ENCODE measurements around the gene ZFYVE19. TPM values are rescaled to one million over a fixed set of nuclear protein-coding genes. Genes with fewer than 3 reads are reported as not detected.

ZFYVE19 gene
- total and polyA plus RNA-seq, 2 of the 4 experiments (the other 2 are of a cell fraction) = 22.6 to 29.6 TPM

DNA sequence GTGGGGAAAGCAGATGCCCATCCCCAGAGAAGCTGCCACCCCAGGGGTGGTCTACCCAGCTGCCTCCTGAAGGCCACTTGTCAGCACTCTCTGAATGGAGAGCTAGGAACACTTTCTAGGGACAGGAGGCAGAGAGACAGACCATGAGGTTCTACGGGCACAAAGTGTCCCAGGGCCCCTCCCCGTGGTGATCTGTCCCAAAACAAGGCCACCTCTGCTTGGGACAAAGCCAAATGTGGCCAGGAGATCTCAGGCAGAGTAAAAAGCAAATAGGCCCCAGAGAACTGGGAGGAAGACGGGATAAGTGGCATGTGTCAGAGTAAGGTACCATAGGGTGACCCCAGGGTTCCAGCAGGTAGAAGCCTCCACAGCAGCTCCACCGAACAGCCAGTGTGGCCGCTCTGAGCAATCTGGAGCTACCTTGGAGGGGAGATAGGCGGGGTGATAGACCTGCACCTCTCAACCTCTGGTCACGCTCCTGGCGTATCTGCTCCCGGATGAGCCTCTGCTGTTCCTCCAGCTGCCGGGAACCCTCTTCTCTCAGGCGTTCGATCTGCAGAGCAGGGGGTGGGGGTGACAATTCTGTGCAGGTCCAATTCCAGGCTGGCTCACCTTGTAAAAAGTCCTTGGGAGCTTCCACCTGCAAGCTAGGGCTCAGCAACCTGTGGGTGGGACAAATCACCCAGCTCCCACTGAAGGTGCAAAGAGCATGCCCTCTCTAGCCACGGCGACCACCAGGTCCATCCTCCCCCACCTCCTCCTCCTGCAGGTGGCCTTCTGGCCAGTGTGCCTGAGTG lies 31.0 kb upstream of the ZFYVE19 start:
- H3K56ac ChIP-seq (ENCODE audit: extremely low read depth, insufficient read depth, low read length) = no peak overlapping the region
- H3K36me3 ChIP-seq (ENCODE audit: control insufficient read depth, insufficient read depth, low read length) = peaks cover 62% of the 10 kb centered on the region
- dilution Hi-C loops (cut with HindIII; ENCODE audit: low sequenced_read_pairs, unreplicated experiment) (no loop called here), intact Hi-C loops (cut with micrococcal nuclease) (no loop called here), in situ Hi-C loops (cut with MboI; ENCODE audit: low sequenced_read_pairs) (no loop called here)
- H2BK20ac ChIP-seq (ENCODE audit: low read depth, low read length) = no peak overlapping the region
- no peaks in the 10 kb centered on the region for H3K4me1 ChIP-seq (ENCODE audit: control insufficient read depth, insufficient read depth, low read length)
- H2AK9ac ChIP-seq (replicated peaks; ENCODE audit: low read depth, low read length, poor library complexity) = no peak overlapping the region
- no peak overlapping the region for H2BK5ac ChIP-seq (ENCODE audit: low read depth, low read length, poor library complexity, severe bottlenecking)
- BruUV-seq (replicated peaks) = no TSS peak
- H3K23ac ChIP-seq (ENCODE audit: low read depth, low read length) = no peak overlapping the region
- H2BK120ac ChIP-seq (ENCODE audit: low read depth, low read length) = no peak overlapping the region
- no peak overlapping the region for H4K5ac ChIP-seq (ENCODE audit: low read depth, low read length)
- no peak for DNase-seq
- peaks cover 0 to 7% of the 10 kb centered on the region in 2 experiments; a peak in 1 of 4 replicates for H3K79me1 ChIP-seq (ENCODE audit: low read depth in 1 of 2, low read length in 2 of 2)
- ATAC-seq (ENCODE audit: low read depth) = no peak
- ChIA-PET CTCF (no interaction called here), POLR2A (ENCODE audit: unreplicated experiment) (no interaction called here)
- no peak overlapping the region for H3K4ac ChIP-seq (ENCODE audit: low read depth, low read length)
- no peaks in the 10 kb centered on the region for H3K9me1 ChIP-seq (ENCODE audit: insufficient read depth, low read length)
- no peak overlapping the region for H3K4me2 ChIP-seq (ENCODE audit: low read depth, low read length)
- H4K91ac ChIP-seq (ENCODE audit: insufficient read depth, low read depth, low read length) = no peak overlapping the region
- H2AFZ ChIP-seq (replicated peaks; ENCODE audit: low read length, poor library complexity) = no peak overlapping the region
- WGBS, 2 experiments (ENCODE audit: extremely low coverage in 2 of 2, insufficient read length in 1 of 2) = 100% methylated on average over 5 of the region's 14 CpGs; no CpG with 5 or more reads in 1 of the 2 experiments
- no peaks in the 10 kb centered on the region for H3K27me3 ChIP-seq (ENCODE audit: control insufficient read depth, insufficient read depth, low read length)
- no peaks in the 10 kb centered on the region for H3K9me3 ChIP-seq (ENCODE audit: control insufficient read depth, insufficient read depth, low read length)
- TF ChIP-seq CEBPB (IDR thresholded peaks at IDR 0.05; ENCODE audit: low read depth, low read length) (no peak), NFE2L2 (IDR thresholded peaks at IDR 0.05; ENCODE audit: low read depth, low read length) (no peak), USF2 (IDR thresholded peaks at IDR 0.05; ENCODE audit: low read depth, low read length) (no peak), MAFK (IDR thresholded peaks at IDR 0.05; ENCODE audit: low read depth, low read length) (no peak), MAZ (IDR thresholded peaks at IDR 0.05; ENCODE audit: borderline replicate concordance, low read depth, low read length) (no peak), RCOR1 (IDR thresholded peaks at IDR 0.05; ENCODE audit: insufficient replicate concordance, low read length) (no peak), MXI1 (IDR thresholded peaks at IDR 0.05; ENCODE audit: borderline replicate concordance, low read depth, low read length) (no peak), RAD21 (IDR thresholded peaks at IDR 0.05; ENCODE audit: low read length) (no peak), FOS (IDR thresholded peaks at IDR 0.05; ENCODE audit: low read depth, low read length) (no peak), CHD1 (IDR thresholded peaks at IDR 0.05; ENCODE audit: low read depth, low read length) (no peak), ELK1 (IDR thresholded peaks at IDR 0.05; ENCODE audit: borderline replicate concordance, low read depth, low read length) (no peak), SMC3 (IDR thresholded peaks at IDR 0.05; ENCODE audit: low read depth, low read length) (no peak), BHLHE40 (IDR thresholded peaks at IDR 0.05; ENCODE audit: low read depth, low read length) (no peak), CTCF (conservative IDR thresholded peaks at IDR 0.05; ENCODE audit: low read depth, low read length) (no peak), POLR2A (IDR thresholded peaks at IDR 0.05; ENCODE audit: low read depth, low read length) (no peak), RFX5 (IDR thresholded peaks at IDR 0.05; ENCODE audit: low read depth, low read length) (no peak)
- no peak overlapping the region for H2BK15ac ChIP-seq (ENCODE audit: low read depth, low read length)
- H3K27ac ChIP-seq (ENCODE audit: insufficient read depth, low read length) = no peak overlapping the region
- no peak overlapping the region for H4K8ac ChIP-seq (ENCODE audit: low read depth in 2 of 2, low read length in 2 of 2)
- no peak overlapping the region for H2AK5ac ChIP-seq (ENCODE audit: low read depth, low read length)
- H3K18ac ChIP-seq (ENCODE audit: low read depth, low read length) = no peak overlapping the region
- H3K4me3 ChIP-seq (ENCODE audit: insufficient read depth, low read depth, low read length) = no peak overlapping the region
- H4K20me1 ChIP-seq (ENCODE audit: insufficient read depth, low read length) = peaks cover 3% of the 10 kb centered on the region; the same call in 1 of the 2 replicates
- no peak overlapping the region for H3K14ac ChIP-seq (replicated peaks; ENCODE audit: low read depth, low read length)
- no peak overlapping the region for H3K9ac ChIP-seq (ENCODE audit: low read depth, low read length)
